Measurements from ENCODE around the gene KDR. TPM values are rescaled to one million over a fixed set of nuclear protein-coding genes. Genes with fewer than 3 reads are reported as not detected.

KDR gene
- total and polyA plus RNA-seq, 9 of the 15 experiments (the other 6 are each of a cell fraction or from before 2014, with no cell fraction given) = 0.13 TPM; not detected in 8

DNA sequence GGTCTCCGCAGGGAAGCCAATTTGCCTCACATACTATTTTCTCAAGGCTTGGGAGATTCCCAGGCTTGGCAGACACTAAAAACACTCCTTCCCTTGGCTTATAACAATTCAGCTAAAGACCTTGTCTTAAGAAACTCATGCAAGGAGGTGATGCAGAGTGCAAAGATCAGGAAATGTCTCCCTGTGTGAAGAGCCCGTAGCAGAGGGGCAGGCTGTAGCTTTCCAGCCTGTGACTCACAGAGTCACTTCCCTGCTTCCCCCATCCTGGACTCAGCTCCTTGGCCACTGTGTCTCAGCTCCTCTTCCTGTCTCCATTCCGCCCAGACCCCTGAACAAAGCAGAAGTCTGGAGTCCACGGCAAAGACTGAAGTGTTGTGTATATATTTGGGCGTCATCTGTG is 56.1 kb downstream of the KDR start:
- H2AFZ ChIP-seq (ENCODE audit: low read depth, low read length) = no peak overlapping the region
- WGBS (ENCODE audit: insufficient coverage, low coverage, missing lambda C conversion rate) = 3% methylated on average over 5 of the region's 5 CpGs
- CTCF ChIA-PET (ENCODE audit: low intra/inter-chr PET ratio) = no interaction called here
- intact Hi-C loops (cut with micrococcal nuclease) = no loop called here
- H3K36me3 ChIP-seq (ENCODE audit: control insufficient read depth, insufficient read depth, low read length) = no peaks in the 10 kb centered on the region
- in situ Hi-C loops (cut with MboI) = no loop called here
- POLR2A ChIA-PET = no interaction called here
- FAIRE-seq (no peak), ATAC-seq (no peak), DNase-seq (ENCODE audit: extremely low read depth in 1 of 4, low spot score in 3 of 4) (no peak)
- no peaks in the 10 kb centered on the region for H4K20me1 ChIP-seq (replicated peaks; ENCODE audit: control insufficient read depth, insufficient read depth, low read length)
- no peak overlapping the region for H3K9ac ChIP-seq (ENCODE audit: insufficient read depth in 1 of 2, low read depth in 2 of 2, low read length in 2 of 2)
- no peaks in the 10 kb centered on the region for H3K9me3 ChIP-seq (replicated peaks; ENCODE audit: control insufficient read depth, insufficient read depth, low read depth, low read length)
- no peak for TF ChIP-seq NFE2 (IDR thresholded peaks at IDR 0.05; ENCODE audit: low read depth)
- TF ChIP-seq, protein P1, sequence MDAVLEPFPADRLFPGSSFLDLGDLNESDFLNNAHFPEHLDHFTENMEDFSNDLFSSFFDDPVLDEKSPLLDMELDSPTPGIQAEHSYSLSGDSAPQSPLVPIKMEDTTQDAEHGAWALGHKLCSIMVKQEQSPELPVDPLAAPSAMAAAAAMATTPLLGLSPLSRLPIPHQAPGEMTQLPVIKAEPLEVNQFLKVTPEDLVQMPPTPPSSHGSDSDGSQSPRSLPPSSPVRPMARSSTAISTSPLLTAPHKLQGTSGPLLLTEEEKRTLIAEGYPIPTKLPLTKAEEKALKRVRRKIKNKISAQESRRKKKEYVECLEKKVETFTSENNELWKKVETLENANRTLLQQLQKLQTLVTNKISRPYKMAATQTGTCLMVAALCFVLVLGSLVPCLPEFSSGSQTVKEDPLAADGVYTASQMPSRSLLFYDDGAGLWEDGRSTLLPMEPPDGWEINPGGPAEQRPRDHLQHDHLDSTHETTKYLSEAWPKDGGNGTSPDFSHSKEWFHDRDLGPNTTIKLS (IDR thresholded peaks at IDR 0.05; ENCODE audit: borderline replicate concordance, low read depth) = no peak
- TF ChIP-seq ZNF780A (CRISPR knock-in tag; IDR thresholded peaks at IDR 0.05) = no peak
- no peak for TF ChIP-seq GATAD2A (IDR thresholded peaks at IDR 0.05)
- TF ChIP-seq ZNF77 (CRISPR knock-in tag; IDR thresholded peaks at IDR 0.05) = no peak
- no peak for TF ChIP-seq SREBF1 (IDR thresholded peaks at IDR 0.05; ENCODE audit: borderline replicate concordance, low read depth, low read length)
- no peak for TF ChIP-seq GTF2E2 (tag; IDR thresholded peaks at IDR 0.05)
- TF ChIP-seq SLC30A9 (CRISPR knock-in tag; IDR thresholded peaks at IDR 0.05) = no peak
- no peak overlapping the region for H3K27ac ChIP-seq (ENCODE audit: extremely low read depth, low read depth, low read length)
- H3K4me1 ChIP-seq (replicated peaks in 1 of 2; ENCODE audit: control insufficient read depth in 2 of 2, insufficient read depth in 2 of 2, low read length in 2 of 2) = no peaks in the 10 kb centered on the region
- no peaks in the 10 kb centered on the region for H3K79me2 ChIP-seq (ENCODE audit: control insufficient read depth, insufficient read depth, low read length)
- no TSS peak for BruUV-seq (replicated peaks)
- no peaks in the 10 kb centered on the region for H3K9me1 ChIP-seq (ENCODE audit: control insufficient read depth, insufficient read depth, low read length)
- H3K4me3 ChIP-seq = no peak overlapping the region
- H3K4me2 ChIP-seq (ENCODE audit: insufficient read depth, low read length) = no peak overlapping the region
- H3K27me3 ChIP-seq (ENCODE audit: control insufficient read depth in 2 of 2, insufficient read depth in 2 of 2, low read length in 2 of 2) = no peaks in the 10 kb centered on the region
